ENCODE measurements around the gene FLNB. TPM values are rescaled to one million over a fixed set of nuclear protein-coding genes. Genes with fewer than 3 reads are reported as not detected.

FLNB gene
- total RNA-seq, 2 donors from 2014 or later: 96.9 to 139 TPM

GRCh38 chr3:58022490-58022889 is 14.3 kb downstream of the FLNB start:
- Histone ChIP-seq H3K27me3 (replicated peaks; ENCODE audit: insufficient read depth) (no peaks in the 10 kb centered on the region), H3K36me3 (no peaks in the 10 kb centered on the region), H3K4me1 (ENCODE audit: control insufficient read depth in 1 of 2, low read depth in 2 of 2) (peaks cover 37 to 97% of the 10 kb centered on the region in 2 donors), H3K9me3 (no peaks in the 10 kb centered on the region), H3K4me3 (no peak overlapping the region), H3K27ac (peak overlapping the region in 1 of 2 donors; percentile 82)
- ATAC-seq (ENCODE audit: insufficient number of reproducible peaks, low FRiP score, low read depth): no peak
- DNase-seq (ENCODE audit: low spot score): no peak
- no peak for TF ChIP-seq CTCF (IDR thresholded peaks at IDR 0.05)

GRCh38 chr3:58023531-58023930 is 15.3 kb downstream of the FLNB start:
- DNase-seq (ENCODE audit: low spot score): no peak
- no peaks in the 10 kb centered on the region for H3K36me3 ChIP-seq
- no peak overlapping the region for H3K4me3 ChIP-seq
- no peak for TF ChIP-seq CTCF (IDR thresholded peaks at IDR 0.05)
- H3K27me3 ChIP-seq (replicated peaks; ENCODE audit: insufficient read depth): no peaks in the 10 kb centered on the region
- no peak for ATAC-seq (ENCODE audit: insufficient number of reproducible peaks, low FRiP score, low read depth)
- peak overlapping the region; percentile 37 to 45 for H3K27ac ChIP-seq
- no peaks in the 10 kb centered on the region for H3K9me3 ChIP-seq
- H3K4me1 ChIP-seq (ENCODE audit: control insufficient read depth in 1 of 2, low read depth in 2 of 2): peaks cover 28 to 94% of the 10 kb centered on the region in 2 donors

- no peak for TF ChIP-seq CTCF (IDR thresholded peaks at IDR 0.05)
- Histone ChIP-seq H3K36me3 (no peaks in the 10 kb centered on the region), H3K4me1 (ENCODE audit: control insufficient read depth in 1 of 2, low read depth in 2 of 2) (peaks cover 19 to 83% of the 10 kb centered on the region in 2 donors), H3K27me3 (replicated peaks; ENCODE audit: insufficient read depth) (no peaks in the 10 kb centered on the region), H3K27ac (peak overlapping the region; percentile 64 to 69), H3K4me3 (peak overlapping the region; percentile 15), H3K9me3 (no peaks in the 10 kb centered on the region)
- ATAC-seq (ENCODE audit: insufficient number of reproducible peaks, low FRiP score, low read depth): no peak
- no peak for DNase-seq (ENCODE audit: low spot score)
Observed at GRCh38 chr3:58025406-58025805, 17.2 kb downstream of the FLNB start.

- H3K4me3 ChIP-seq: peak overlapping the region; percentile 15
Observed at GRCh38 chr3:58025837-58026569, 17.8 kb downstream of the FLNB start.

GRCh38 chr3:58026598-58026997 is 18.4 kb downstream of the FLNB start:
- ATAC-seq (ENCODE audit: insufficient number of reproducible peaks, low FRiP score, low read depth) (no peak), DNase-seq (ENCODE audit: low spot score) (no peak)
- Histone ChIP-seq H3K9me3 (no peaks in the 10 kb centered on the region), H3K4me1 (ENCODE audit: control insufficient read depth in 1 of 2, low read depth in 2 of 2) (peaks cover 19 to 71% of the 10 kb centered on the region in 2 donors), H3K4me3 (no peak overlapping the region), H3K27me3 (replicated peaks; ENCODE audit: insufficient read depth) (no peaks in the 10 kb centered on the region), H3K36me3 (no peaks in the 10 kb centered on the region), H3K27ac (peak overlapping the region; percentile 64 to 69)
- TF ChIP-seq CTCF (IDR thresholded peaks at IDR 0.05): no peak

More at GRCh38 chr3:58025837-58026569, 17.8 kb downstream of the FLNB start:
- Histone ChIP-seq H3K27ac (peak overlapping the region; percentile 64 to 69), H3K4me1 (ENCODE audit: control insufficient read depth in 1 of 2, low read depth in 2 of 2) (peaks cover 19 to 77% of the 10 kb centered on the region in 2 donors), H3K9me3 (no peaks in the 10 kb centered on the region), H3K27me3 (replicated peaks; ENCODE audit: insufficient read depth) (no peaks in the 10 kb centered on the region), H3K36me3 (no peaks in the 10 kb centered on the region)
- DNase-seq (ENCODE audit: low spot score) (no peak), ATAC-seq (ENCODE audit: insufficient number of reproducible peaks, low FRiP score, low read depth) (peak; percentile 21)
- TF ChIP-seq CTCF (IDR thresholded peaks at IDR 0.05): no peak

Data from thoracic aorta (tissue), 2 donors.